SIG-M5 (cell line): ENCODE measurements around the gene PTPRD.

Experiments used
- DNase-seq: peaks from one replicate; lab custom pipeline; 2025; lab: John Stamatoyannopoulos, UW

Gene PTPRD

DNA sequence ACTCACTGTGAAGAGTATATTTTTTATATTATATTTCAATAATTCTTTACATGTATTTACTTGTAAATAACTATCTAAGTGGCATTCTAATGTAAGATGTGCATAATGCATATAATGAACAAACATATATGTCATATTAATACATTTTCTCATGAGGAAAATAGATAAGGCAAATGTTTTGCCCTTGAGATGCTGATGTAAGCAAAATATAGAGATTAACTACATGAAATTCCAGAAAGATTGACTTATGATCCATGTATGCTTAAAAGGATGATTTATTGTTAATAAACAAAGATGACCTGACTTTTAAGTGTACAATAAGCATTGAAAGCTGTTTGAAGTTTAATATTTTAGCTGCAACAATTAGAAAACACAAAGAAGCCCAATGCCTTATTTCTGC is 559.9 kb downstream of the PTPRD start:
- DNase-seq = no peak

DNA sequence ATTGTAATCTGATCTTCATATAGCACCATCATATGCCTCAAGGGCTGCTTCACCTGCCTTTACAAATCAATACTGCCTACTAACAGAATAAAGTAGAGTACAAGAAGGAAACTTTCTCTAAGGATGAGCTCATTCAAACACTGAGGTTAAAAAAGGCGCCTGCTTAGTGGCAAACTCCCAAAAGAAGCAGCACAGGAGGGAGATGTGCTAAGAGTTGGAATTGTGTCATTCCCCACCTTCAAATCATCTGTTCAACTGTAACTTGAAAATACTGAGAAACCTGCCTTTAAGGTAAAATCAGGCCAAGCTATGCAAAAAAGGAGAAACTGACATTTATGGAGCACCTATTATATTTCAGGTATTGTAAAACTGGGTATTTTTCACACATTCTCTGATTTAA is 560.6 kb downstream of the PTPRD start:
- DNase-seq = no peak

DNA sequence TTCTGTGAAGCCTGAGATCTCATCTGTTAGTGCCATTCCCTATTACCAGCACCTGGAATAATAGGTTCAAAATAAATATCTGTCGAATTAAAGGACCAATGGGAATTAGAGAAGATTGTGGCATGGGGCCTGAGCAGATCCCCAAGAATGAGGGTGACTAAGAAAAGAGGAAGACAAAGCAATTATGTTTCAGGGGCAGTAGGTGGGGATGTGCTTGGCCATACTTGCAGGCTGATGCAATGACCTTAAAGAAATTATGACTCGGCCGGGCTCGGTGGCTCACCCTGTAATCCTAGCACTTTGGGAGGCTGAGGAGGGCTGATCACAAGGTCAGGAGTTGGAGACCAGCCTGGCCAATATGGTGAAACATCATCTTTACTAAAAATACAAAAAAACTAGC is 562.8 kb downstream of the PTPRD start:
- DNase-seq = no peak

DNA sequence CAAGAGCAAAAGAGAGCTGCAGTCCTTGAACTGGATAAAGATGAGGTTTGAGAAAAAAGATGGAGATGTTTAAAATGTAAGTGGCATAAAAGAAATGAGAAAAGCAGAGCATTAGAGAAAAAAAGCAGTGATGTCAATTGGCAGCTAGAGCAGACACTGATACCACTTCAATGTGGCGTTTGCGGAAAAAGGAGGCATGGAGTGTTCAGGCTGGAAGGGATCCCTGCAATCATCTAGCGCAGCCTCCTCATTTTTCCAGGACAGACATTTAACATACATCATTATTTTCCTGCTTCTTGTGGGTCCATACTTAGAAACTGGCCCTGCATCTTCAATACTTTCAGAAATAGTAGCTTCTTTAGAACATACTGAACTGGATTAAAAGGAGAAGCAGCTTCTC is 563.8 kb downstream of the PTPRD start:
- DNase-seq = no peak

DNA sequence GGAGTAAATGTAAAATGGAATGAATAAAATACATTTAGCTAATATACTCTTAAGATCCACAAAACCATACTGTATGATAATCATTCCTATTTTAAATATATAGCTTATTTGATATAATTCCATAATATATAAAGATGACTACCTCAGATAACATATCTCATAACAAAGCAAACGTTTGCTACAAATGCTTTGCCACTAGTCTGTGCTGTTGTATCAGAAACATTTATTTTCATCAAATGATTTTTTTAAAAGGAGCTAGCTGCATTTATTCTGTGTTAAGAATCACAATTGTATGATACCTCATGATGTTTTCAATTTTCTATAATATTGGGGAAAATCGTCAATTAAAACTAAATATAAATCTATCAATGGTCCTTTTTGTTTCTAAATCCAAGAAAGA is 567.2 kb downstream of the PTPRD start:
- DNase-seq = no peak

DNA sequence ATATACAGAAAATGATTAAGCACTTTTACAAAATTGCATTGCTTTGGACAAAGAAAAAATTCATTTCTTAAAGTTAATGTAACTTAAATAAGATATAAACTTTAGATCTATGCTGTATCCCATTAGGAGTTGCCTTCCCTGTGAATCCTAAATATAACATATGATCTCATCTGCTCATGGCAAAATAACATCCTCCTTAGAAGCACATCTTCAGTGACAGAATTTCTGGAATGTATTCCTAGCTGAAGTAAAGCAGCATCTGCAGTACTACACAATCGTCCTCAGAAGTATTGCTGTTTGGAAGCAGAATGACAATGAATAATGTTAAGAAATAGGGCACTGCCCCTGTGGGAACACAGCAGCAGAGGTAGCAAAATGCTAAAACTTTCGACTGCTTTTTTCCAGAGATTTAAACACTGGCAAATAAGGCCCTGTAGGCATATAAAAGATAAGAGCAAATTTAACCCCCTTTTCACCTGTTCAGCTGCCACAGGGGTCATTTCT is 571.0 kb downstream of the PTPRD start:
- no peak for DNase-seq

DNA sequence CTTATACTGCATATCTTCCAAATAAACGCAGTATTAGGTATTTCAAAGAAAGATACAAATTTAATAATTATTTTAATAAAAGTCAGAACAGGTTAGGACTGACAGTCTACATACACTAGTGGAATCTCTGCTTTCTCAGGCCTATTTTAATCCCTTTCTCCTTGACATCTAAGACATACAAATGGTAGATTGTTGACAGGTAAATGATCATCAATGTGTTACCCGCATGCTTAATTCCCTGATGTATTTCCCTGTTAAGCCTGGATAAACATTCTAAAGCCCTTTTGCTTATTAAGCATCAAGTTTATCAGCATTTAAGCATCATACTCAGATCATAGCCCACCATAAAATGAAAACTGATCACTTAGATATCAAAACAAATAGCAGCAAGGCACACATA is 576.7 kb downstream of the PTPRD start:
- DNase-seq = no peak

DNA sequence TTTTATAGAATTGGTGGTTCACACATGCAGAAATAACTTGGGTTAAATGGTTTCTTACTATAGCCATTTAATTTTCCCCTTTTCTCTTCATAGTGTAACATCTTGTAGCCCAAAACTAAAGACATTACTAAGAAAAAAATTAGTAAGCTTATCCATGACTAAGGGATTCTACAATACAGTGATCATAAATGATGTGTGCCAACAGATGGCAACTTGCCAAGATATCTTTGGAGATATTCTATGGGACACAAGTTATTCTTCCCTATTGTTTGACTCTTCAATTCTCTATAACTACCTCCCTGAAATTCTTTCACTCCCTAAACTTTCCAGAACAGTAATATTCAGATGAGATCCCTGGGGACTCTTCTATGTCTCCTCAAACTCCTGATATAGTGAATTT is 580.6 kb downstream of the PTPRD start:
- DNase-seq = no peak

DNA sequence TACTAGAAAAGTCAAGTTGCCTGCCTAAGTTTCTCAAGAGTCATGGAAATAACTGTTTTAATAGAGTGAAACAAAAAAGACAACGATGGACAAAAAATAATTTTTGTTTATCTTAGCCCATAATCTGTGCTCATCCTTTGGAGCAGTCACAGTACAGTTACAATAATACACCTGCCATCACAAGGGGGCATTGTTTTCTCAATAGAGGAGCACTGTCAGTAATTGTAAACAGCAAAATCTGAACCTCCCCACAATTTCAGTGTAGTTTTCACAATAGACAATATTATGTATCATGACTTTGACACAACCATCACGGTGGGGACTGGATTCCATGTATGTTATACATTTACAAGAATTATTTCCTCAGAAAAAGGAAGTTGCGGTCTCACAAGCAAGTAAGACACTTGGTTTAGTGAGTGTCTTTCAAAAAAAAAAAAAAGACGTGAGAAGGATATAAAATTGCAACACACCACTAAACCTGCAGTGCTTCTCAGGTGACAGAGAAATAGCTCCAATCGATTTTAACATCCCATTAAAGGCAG is 586.3 kb downstream of the PTPRD start:
- DNase-seq = no peak

DNA sequence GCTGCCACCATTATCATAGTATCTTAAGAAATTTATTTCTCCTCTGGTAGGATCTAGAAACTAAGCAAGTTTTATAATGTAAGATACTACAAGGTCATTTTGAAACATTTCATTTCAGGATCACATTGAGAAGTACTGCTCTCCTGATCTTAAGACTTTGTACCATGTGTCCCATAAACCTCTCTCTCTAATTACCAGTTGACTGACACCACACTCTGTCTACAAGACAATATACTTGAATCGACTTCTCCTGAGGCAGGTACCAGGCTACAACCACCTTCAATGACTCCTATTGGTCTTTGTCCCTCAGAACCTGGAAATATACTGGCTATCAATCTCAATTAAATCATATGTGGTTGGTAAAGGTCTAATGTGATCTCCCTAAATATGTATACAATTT is 597.0 kb downstream of the PTPRD start:
- no peak for DNase-seq

DNA sequence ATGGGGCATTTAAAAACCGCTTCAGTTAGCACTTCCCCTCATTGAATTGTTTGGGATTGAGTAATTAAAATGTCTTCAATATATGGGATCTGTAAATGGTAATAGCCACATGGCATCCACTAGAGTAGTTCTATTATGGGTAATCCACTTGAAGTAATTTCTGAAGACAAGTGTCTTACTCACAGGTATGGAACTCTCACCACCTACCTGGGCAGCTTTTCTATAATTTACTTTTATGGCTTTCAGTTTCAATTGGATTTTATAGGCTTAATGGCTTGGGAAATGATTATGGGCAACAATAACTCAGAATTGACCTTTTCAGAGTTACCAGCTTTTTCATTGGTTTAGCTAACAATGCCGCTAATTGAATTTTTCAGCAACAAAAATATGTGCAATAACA is 597.9 kb downstream of the PTPRD start:
- DNase-seq = no peak

DNA sequence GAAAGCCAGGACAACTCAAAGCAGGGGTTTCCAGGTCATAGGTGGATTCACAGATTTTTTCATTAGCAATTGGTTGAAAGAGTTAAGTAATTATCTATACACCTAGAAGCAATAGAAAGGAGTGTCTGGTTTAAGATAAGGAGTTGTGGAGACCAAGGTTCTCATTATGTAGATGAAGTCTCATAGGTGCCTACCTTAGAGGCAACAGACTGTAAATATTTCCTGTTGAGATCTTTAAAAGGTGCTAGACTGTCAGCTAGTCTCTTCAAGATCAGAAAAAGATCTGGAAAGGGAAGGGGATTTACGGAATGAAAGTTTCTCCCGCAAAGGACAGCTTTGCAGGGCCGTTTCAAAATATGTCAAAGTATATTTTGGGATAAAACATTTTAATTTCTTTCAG is 603.4 kb downstream of the PTPRD start:
- no peak for DNase-seq

DNA sequence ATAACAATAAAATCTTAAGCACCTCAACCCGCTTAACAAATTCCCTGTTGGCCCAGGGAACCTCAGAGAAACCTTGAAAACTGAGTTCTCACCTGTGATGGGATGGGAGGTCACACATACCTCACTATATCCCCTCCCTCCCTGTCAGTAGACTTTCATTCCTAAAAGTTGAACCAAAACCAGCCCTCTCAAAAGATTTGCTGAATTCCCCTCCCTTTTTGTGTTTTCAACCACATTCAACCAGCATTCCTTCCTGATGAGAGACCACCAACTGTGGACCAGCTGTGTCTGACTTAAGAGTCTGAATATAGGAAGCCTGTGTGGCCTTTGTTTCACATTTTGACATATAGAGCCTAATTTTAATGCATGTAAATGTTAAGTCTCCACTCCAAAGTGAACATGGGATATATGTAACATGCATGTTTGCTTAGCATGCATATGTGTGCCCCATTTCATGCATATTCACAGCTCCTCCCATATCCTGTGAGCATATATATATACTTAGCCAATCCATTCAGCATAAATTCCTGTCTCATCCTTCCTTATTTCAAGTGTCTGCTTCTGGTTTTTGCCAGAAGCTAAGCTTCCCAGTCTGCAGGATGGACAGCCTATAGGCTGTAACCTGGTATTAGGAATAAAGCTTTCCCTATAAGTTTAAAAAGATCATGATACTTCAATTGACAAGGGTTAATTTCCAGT is 604.6 kb downstream of the PTPRD start:
- no peak for DNase-seq

DNA sequence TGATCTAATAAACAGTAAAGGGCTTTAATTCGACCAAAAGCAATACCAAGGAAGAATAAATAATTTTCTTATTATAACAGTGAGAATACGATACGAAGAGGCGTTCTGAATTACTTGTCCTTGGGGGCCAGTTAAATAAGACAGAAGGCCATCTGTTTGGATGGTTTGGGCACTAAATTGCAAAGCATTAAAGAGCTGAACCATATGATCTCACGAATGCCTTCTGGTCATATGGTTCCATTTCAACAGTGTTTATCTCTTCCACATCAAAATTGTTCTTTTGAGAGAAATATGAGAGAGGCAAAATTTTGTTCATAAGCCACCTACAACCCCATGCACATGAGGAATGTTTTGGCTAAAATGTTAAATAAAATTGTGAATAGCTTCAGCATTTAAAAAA is 605.4 kb downstream of the PTPRD start:
- no peak for DNase-seq

DNA sequence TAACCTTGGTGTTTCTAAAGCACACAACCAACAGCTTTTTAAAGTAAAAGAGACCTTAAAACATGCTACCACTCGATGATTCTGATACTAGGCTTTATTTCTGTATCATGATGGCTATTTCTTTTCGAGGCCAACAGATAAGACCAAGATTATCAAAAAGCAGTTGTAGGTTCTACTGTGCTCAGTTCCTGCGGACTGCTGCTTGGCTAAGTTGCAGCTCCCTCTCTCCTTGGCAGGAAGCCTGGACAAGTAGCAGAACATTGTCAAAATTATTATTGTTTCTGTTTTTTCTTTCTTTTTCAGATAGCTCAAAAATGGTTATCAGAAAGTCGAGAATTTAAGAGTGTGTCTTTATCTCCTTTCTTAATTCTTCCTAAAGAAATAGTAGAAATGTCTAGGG is 607.6 kb downstream of the PTPRD start:
- no peak for DNase-seq

DNA sequence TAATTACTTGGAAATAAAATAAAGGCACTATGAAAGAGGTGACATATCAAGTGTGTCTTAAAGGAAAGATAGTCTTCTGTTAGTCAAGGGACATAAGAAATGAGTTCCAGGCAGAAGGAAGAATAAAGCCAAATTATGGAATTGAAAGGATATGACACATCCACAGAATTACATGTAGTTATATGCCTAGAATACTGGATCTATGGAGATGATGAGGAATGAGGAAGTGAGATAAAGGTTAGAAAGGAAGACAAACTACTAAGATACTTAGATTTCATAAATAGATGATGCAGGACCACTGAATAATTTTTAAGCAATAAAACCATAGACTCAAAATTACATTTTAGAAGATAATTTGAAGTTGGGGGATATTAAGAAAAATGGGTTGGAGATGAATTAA is 609.8 kb downstream of the PTPRD start:
- DNase-seq = no peak

DNA sequence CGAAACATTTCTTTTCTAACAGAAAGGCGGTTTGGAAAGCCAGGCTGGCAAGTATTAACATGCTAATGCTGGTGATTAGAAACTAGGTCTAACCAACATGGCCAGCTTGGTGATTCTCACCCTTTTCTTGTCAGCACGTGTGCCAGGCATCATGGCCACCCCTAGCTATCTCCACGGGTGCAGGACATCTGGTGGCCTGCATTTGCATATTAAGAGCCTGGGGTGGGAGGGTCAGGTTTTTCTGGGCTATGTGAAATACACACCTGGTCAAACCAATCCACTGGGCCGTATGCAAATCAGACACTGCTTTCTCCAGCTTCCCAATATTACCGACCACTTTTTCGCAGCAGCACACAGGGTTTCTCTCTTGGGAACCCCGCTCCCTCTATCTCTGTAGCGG is 612.1 kb downstream of the PTPRD start:
- no peak for DNase-seq

DNA sequence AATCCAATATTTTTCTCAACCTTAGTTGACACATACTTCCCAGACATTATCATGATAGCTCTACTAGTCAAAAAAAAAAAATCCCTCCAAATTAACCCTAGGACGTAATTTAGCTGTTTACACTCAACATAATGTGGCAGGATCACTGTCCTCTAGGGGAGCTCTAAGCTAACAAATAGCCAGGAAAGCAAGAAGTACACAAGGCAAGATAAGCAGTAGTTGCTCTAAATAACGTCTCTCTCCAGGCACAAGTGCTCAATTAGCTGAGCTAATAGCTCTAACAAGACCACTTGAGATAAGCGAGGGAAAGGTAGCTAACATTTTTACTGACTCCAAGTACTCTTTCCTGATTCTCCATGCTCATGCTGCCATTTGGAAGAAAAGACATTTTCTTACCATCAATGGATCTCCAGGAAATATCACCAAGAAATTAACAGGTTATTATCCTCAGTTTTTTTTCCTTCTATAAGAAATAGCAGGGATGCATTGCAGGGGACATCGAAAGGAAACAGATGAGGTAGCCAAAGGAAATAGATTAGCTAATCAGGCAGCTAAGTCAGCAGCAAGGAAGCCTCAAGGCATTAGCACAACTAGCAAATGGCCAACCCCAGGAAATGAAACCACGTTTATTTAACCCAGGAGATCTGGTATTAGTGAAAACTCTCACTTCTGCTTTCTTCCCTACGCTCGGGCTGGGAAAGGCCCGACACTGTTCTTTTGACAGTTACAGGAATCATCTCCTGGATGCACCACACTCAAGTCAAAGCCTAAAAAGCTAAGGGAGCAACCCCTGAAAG is 614.1 kb downstream of the PTPRD start:
- no peak for DNase-seq

DNA sequence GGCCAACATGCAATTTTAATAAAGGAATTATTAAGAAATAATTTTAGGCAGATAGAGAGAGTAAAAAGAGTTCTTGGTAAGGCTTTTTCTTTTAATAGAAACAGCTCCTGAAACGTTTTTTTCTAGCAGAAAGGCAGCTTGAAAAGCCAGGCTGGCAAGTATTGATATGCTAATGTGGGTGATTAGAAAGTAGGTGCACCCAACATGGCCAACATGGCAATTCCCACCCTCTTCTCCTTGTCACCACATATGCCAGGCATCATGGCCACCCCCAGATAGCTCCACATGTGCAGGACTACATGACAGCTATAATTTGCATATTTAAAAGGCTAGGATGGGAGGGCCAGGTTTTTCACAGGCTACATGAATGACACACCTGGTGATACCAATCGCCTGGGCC is 615.2 kb downstream of the PTPRD start:
- DNase-seq = no peak

DNA sequence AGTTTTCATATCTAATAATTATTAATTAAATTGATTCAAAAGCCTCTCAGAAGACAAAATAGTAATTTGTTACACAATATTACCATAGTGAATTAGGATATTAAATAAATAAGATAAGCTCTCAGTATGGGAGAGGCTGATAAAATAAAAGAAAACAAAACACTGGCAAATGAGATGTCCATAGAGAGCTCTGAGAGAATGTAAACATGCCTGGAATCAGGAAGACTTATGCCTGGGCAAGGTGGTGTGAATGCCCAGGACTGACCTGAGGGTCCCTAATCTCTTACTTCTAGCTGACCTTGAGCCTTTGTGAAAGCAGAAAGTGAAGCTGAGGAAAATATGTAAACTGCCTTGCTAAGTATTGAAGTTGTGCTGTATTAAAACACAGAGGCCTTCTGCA is 616.5 kb downstream of the PTPRD start:
- no peak for DNase-seq

DNA sequence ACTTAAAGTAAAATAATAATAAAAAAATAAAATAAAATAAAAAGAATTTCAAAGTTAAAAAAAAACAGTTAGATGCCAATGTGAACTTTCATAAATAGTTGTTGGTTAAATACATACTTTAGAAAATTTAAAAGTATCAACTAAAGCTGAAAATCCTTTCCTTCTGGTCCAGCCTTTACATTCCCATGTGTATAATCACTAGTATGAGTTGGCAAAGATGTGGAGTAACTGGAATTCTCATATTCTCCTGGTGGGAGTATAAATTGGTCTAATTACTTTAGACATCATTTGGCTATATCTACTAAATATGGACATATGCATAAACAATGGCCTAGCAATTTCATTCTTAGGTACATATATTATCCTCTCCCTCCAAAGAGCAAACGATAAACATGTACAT is 619.9 kb downstream of the PTPRD start:
- no peak for DNase-seq

DNA sequence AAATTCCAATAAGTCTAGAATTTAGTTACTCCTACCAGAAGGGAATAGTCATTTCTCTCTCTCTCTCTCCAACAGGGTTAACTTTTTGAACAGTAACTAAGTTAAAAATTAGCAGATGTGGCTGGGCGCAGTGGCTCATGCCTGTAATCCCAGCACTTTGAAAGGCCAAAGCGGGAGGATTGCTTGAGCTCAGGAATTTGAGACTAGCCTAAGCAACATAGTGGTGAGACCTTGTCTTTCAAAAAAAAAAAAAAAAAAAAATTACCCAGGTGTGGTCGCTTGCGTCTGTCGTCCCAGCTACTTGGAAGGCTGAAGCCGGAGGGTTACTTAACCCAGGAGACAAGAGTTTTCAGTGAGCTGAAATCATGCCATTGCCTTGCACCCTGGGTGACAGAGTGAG is 639.7 kb downstream of the PTPRD start:
- DNase-seq = no peak

DNA sequence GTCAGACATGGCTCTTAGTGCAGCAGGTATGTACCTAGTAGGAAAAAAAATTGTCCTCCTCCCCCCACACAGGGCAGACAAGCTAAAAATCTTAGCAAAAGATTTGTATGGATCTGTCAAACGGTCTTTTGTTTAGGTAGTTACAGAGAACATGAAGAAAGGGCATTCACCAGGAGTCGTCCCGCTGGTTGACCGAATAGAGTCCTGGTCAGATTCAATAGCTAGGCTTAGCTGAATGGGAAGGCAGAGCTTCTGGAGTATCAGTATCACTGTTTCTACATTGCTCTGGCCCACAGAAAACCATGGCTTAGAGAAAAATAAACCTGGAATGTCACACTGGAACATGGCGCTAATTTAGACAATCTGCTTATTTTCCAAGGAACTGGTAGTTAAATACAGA is 642.3 kb downstream of the PTPRD start:
- no peak for DNase-seq
